ENCODE results near the gene RCAN1. TPM values are rescaled to one million over a fixed set of nuclear protein-coding genes. Genes with fewer than 3 reads are reported as not detected.

RCAN1 gene
- total and polyA plus RNA-seq, 2 of the 4 experiments (the other 2 are of a cell fraction): 53.5 to 175 TPM

DNA sequence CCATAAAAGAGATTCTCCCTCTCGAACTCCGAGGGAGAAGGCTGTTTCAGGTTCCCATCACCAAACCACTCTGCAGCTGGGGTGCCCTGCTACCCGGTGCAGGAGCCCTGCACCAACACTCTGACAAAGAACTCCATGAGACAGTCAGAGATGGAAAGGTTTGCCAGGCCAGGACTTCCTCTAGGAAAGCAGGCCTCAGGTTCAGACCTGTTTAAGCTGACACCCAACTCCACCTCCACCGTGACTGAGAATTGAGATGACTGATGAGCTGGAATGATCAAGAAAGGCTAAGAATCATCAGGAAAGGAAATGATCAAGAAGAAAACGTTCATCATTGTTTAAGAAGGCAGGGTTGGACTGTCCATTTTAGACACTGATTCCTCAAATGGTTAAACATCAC is 56.7 kb downstream of the RCAN1 start:
- Histone ChIP-seq H3K14ac (replicated peaks; ENCODE audit: low read depth, low read length) (no peak overlapping the region), H2AK9ac (replicated peaks; ENCODE audit: low read depth, low read length, poor library complexity) (no peak overlapping the region), H3K4me3 (ENCODE audit: insufficient read depth, low read depth, low read length) (no peak overlapping the region), H2AK5ac (ENCODE audit: low read depth, low read length) (0 out of 2 replicates have a peak overlapping the region, but pooled peaks have one; percentile 5), H2BK20ac (ENCODE audit: low read depth, low read length) (no peak overlapping the region), H3K18ac (ENCODE audit: low read depth, low read length) (no peak overlapping the region), H2BK5ac (ENCODE audit: low read depth, low read length, poor library complexity, severe bottlenecking) (no peak overlapping the region), H3K4ac (ENCODE audit: low read depth, low read length) (no peak overlapping the region), H4K20me1 (ENCODE audit: insufficient read depth, low read length) (no peaks in the 10 kb centered on the region), H3K9me1 (ENCODE audit: insufficient read depth, low read length) (no peaks in the 10 kb centered on the region; the same call in 1 of the 2 replicates), H3K56ac (ENCODE audit: extremely low read depth, insufficient read depth, low read length) (no peak overlapping the region), H3K9ac (ENCODE audit: low read depth, low read length) (no peak overlapping the region), H3K9me3 (ENCODE audit: control insufficient read depth, insufficient read depth, low read length) (no peaks in the 10 kb centered on the region), H3K36me3 (ENCODE audit: control insufficient read depth, insufficient read depth, low read length) (no peaks in the 10 kb centered on the region), H3K4me1 (ENCODE audit: control insufficient read depth, insufficient read depth, low read length) (peaks cover 5% of the 10 kb centered on the region; the same call in 1 of the 2 replicates), H3K23ac (ENCODE audit: low read depth, low read length) (no peak overlapping the region), H2BK120ac (ENCODE audit: low read depth, low read length) (no peak overlapping the region), H4K91ac (ENCODE audit: insufficient read depth, low read depth, low read length) (no peak overlapping the region), H4K5ac (ENCODE audit: low read depth, low read length) (no peak overlapping the region), H3K27ac (ENCODE audit: insufficient read depth, low read length) (no peak overlapping the region), H2BK15ac (ENCODE audit: low read depth, low read length) (no peak overlapping the region), H3K79me1 (ENCODE audit: low read depth in 1 of 2, low read length in 2 of 2) (peaks cover 9 to 13% of the 10 kb centered on the region in 2 experiments; a peak in 2 of 4 replicates), H2AFZ (replicated peaks; ENCODE audit: low read length, poor library complexity) (no peak overlapping the region), H4K8ac (ENCODE audit: low read depth in 2 of 2, low read length in 2 of 2) (no peak overlapping the region), H3K27me3 (ENCODE audit: control insufficient read depth, insufficient read depth, low read length) (no peaks in the 10 kb centered on the region), H3K4me2 (ENCODE audit: low read depth, low read length) (no peak overlapping the region)
- DNase-seq: no peak
- BruUV-seq (replicated peaks): no TSS peak
- ATAC-seq (ENCODE audit: low read depth): no peak
- WGBS, 2 experiments (ENCODE audit: extremely low coverage in 2 of 2, insufficient read length in 1 of 2): 40% methylated on average over 1 of the region's 5 CpGs; no CpG with 5 or more reads in 1 of the 2 experiments
- TF ChIP-seq NFE2L2 (IDR thresholded peaks at IDR 0.05; ENCODE audit: low read depth, low read length): no peak
- TF ChIP-seq RAD21 (IDR thresholded peaks at IDR 0.05; ENCODE audit: low read length): no peak
- TF ChIP-seq BHLHE40 (IDR thresholded peaks at IDR 0.05; ENCODE audit: low read depth, low read length): no peak
- no peak for TF ChIP-seq MXI1 (IDR thresholded peaks at IDR 0.05; ENCODE audit: borderline replicate concordance, low read depth, low read length)
- TF ChIP-seq, protein P1, sequence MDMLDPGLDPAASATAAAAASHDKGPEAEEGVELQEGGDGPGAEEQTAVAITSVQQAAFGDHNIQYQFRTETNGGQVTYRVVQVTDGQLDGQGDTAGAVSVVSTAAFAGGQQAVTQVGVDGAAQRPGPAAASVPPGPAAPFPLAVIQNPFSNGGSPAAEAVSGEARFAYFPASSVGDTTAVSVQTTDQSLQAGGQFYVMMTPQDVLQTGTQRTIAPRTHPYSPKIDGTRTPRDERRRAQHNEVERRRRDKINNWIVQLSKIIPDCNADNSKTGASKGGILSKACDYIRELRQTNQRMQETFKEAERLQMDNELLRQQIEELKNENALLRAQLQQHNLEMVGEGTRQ (IDR thresholded peaks at IDR 0.05; ENCODE audit: low read depth, low read length): no peak
- TF ChIP-seq CEBPB (IDR thresholded peaks at IDR 0.05; ENCODE audit: low read depth, low read length): no peak
- dilution Hi-C loops (cut with HindIII; ENCODE audit: low sequenced_read_pairs, unreplicated experiment): no loop called here
- intact Hi-C loops (cut with micrococcal nuclease): no loop called here
- ChIA-PET CTCF (interaction anchor here (1.5 kb wide), 1 partner anchor 15 kb away, joined by 3 read pairs; no protein-coding TSS in a partner anchor), POLR2A (ENCODE audit: unreplicated experiment) (no interaction called here)
- in situ Hi-C loops (cut with MboI; ENCODE audit: low sequenced_read_pairs): no loop called here

Measured in IMR-90 (cell line).